T follicular helper cell (primary cell): ENCODE measurements around the gene PCSK4.
"Not testable (repeated sequence)": the region's sequence is repeated elsewhere in the genome, so short reads cannot be mapped to it uniquely, and the experiment has no call there.

ENCODE experiments used
- DNase-seq: peaks from one replicate; pipeline ENCODE4 v3.0.0-alpha.2; 2020; ENCODE audit warnings: low read depth

The PCSK4 gene

GRCh38 chr19:1522061-1522460, 31.9 kb upstream of the PCSK4 start:
- no peak for DNase-seq

GRCh38 chr19:1521636-1522035, 31.5 kb upstream of the PCSK4 start:
- no peak for DNase-seq

- DNase-seq: no peak
These were observed 30.1 kb upstream of the PCSK4 start for GRCh38 chr19:1520203-1520780.

- DNase-seq: not testable (repeated sequence)
These were observed 29.7 kb upstream of the PCSK4 start for GRCh38 chr19:1519802-1520201.

GRCh38 chr19:1518471-1518870, 28.3 kb upstream of the PCSK4 start:
- no peak for DNase-seq

GRCh38 chr19:1516395-1516753, 26.2 kb upstream of the PCSK4 start:
- no peak for DNase-seq

- DNase-seq: no peak
These were observed 25.0 kb upstream of the PCSK4 start for GRCh38 chr19:1514986-1515721.

- DNase-seq: no peak
These were observed 24.1 kb upstream of the PCSK4 start for GRCh38 chr19:1514295-1514661.

- DNase-seq: peak; percentile 54
These were observed 23.5 kb upstream of the PCSK4 start for GRCh38 chr19:1513499-1514294.

- DNase-seq: peak; percentile 34
These were observed 22.7 kb upstream of the PCSK4 start, which contains the start of gene ADAMTSL5 for GRCh38 chr19:1512671-1513498. Gene ADAMTSL5, minus strand, starts transcription at chr19:1513019. Its CDS starts 2,076 bp downstream, at chr19:1510943.

- no peak for DNase-seq
These were observed 21.5 kb upstream of the PCSK4 start for GRCh38 chr19:1511318-1512317.

GRCh38 chr19:1510807-1511206, 20.7 kb upstream of the PCSK4 start:
- DNase-seq: no peak

- no peak for DNase-seq
These were observed 20.3 kb upstream of the PCSK4 start for GRCh38 chr19:1510442-1510806.

- DNase-seq: no peak
These were observed 19.7 kb upstream of the PCSK4 start for GRCh38 chr19:1509602-1510441.

GRCh38 chr19:1508507-1508856, 18.3 kb upstream of the PCSK4 start:
- DNase-seq: no peak

GRCh38 chr19:1507763-1508506, 17.8 kb upstream of the PCSK4 start:
- peak; percentile 93 for DNase-seq

GRCh38 chr19:1507192-1507660, 17.1 kb upstream of the PCSK4 start:
- DNase-seq: no peak

GRCh38 chr19:1505991-1506881, 16.1 kb upstream of the PCSK4 start:
- DNase-seq: no peak
